A549 (cell line): Measurements from ENCODE around the gene RERE. TPM values are rescaled to one million over a fixed set of nuclear protein-coding genes. Genes with fewer than 3 reads are reported as not detected.

ENCODE experiments used
- ATAC-seq, 2 experiments: fragments of 200-7000 bp in 1 of 2; fragments of >200 bp in 1 of 2; cut with Nextera tagmentation in 1 of 2; cut with Tn5 transposase in 1 of 2; 3 replicates each; pipeline versions ENCODE4 v1.8.0 to v1.9.1; 2018 to 2020; ENCODE audit warnings: mild to moderate bottlenecking in 1 of 2, moderate library complexity in 1 of 2
- CTCF ChIA-PET: fragments of 300-600 bp; sonication (Branson Sonifier 250); formaldehyde crosslinking; extraction: SDS; loops from one replicate; lab custom pipeline; 2021; ENCODE audit warnings: antibody characterized with exemption, inconsistent platforms; lab: Yijun Ruan, JAX
- POLR2A ChIA-PET: fragments of 350-600 bp; formaldehyde crosslinking; extraction: SDS; loops from one replicate; lab custom pipeline; 2021; ENCODE audit warnings: antibody characterized with exemption, inconsistent platforms; lab: Yijun Ruan, JAX
- DNase-seq, 2 experiments: peaks; one replicate each; pipeline versions ENCODE4 v3.0.0 to v3.0.0-alpha.2; 2011 to 2016; ENCODE audit warnings: low read depth in 1 of 2, low spot score in 1 of 2
- FAIRE-seq: peaks from 2 replicates; lab custom pipeline; 2011; peaks lifted over from hg19 to GRCh38; lab: Jason Lieb, UNC
- H3K27ac ChIP-seq, 2 experiments: fragments of >200 bp; sonication (Bioruptor Twin); formaldehyde crosslinking; 3 replicates each; pipeline ENCODE4 v1.5.1; 2016 to 2017
- H3K4me1 ChIP-seq: fragments of >200 bp; sonication (Bioruptor Twin); formaldehyde crosslinking; 3 replicates; pipeline ENCODE4 v1.6.1; 2016
- H3K4me2 ChIP-seq: fragments of >200 bp; sonication (Bioruptor Twin); formaldehyde crosslinking; 3 replicates; pipeline ENCODE4 v1.6.1; 2016
- H3K4me3 ChIP-seq: fragments of >200 bp; sonication (Bioruptor Twin); formaldehyde crosslinking; 3 replicates; pipeline ENCODE4 v1.5.1; 2016
- H3K9me3 ChIP-seq: fragments of >200 bp; sonication (Bioruptor Twin); formaldehyde crosslinking; 3 replicates; pipeline ENCODE4 v1.6.1; 2016
- BHLHE40 ChIP-seq: IDR thresholded peaks from 2 replicates; pipeline ENCODE4 v1.6.1; 2012; ENCODE audit warnings: low read depth, low read length, inconsistent platforms
- CEBPB ChIP-seq, 2 experiments: fragments of >200 bp in 1 of 2; sonication (Bioruptor Twin) in 1 of 2; formaldehyde crosslinking in 1 of 2; IDR thresholded peaks; 2 replicates each; pipeline ENCODE4 v1.6.1; 2012 to 2016
- CHD4 ChIP-seq: fragments of 200-600 bp; sonication (generic); IDR thresholded peaks from 2 replicates; pipeline ENCODE4 v1.6.1; 2016; ENCODE audit warnings: antibody characterized with exemption, mild to moderate bottlenecking, borderline replicate concordance
- EHF ChIP-seq: fragments of 250-450 bp; sonication (Bioruptor Pico); IDR thresholded peaks from 2 replicates; pipeline ENCODE4 v1.5.0; 2020; ENCODE audit warnings: mild to moderate bottlenecking
- ESRRA ChIP-seq: fragments of 150-350 bp; IDR thresholded peaks from 2 replicates; pipeline ENCODE4 v1.6.1; 2014; ENCODE audit warnings: mild to moderate bottlenecking, low read length, borderline replicate concordance
- FOXS1 ChIP-seq: fragments of 250-450 bp; sonication (Bioruptor Pico); IDR thresholded peaks from 2 replicates; pipeline ENCODE4 v1.5.0; 2020; ENCODE audit warnings: mild to moderate bottlenecking, moderate library complexity
- GATA3 ChIP-seq: IDR thresholded peaks from 2 replicates; pipeline ENCODE4 v1.6.1; 2012; ENCODE audit warnings: borderline replicate concordance
- HDAC2 ChIP-seq: fragments of 200-600 bp; sonication (generic); IDR thresholded peaks from 2 replicates; pipeline ENCODE4 v1.6.1; 2016
- HOXB13 ChIP-seq: fragments of 250-450 bp; sonication (Bioruptor Pico); IDR thresholded peaks from 2 replicates; pipeline ENCODE4 v1.5.0; 2020; ENCODE audit warnings: low read depth, mild to moderate bottlenecking, moderate library complexity
- NPAS2 ChIP-seq: fragments of 250-450 bp; sonication (Bioruptor Pico); IDR thresholded peaks from 2 replicates; pipeline ENCODE4 v1.8.0; 2022; ENCODE audit warnings: mild to moderate bottlenecking, moderate library complexity, borderline replicate concordance
- PHF8 ChIP-seq: fragments of 200-600 bp; sonication (generic); IDR thresholded peaks from 2 replicates; pipeline ENCODE4 v1.6.1; 2016; ENCODE audit warnings: low read depth, mild to moderate bottlenecking, antibody characterized with exemption, moderate library complexity, borderline replicate concordance
- POLR2A ChIP-seq: IDR thresholded peaks from 2 replicates; pipeline ENCODE4 v1.6.1; 2012; ENCODE audit warnings: mild to moderate bottlenecking, low read length
- RARB ChIP-seq: fragments of 250-450 bp; sonication (Bioruptor Pico); IDR thresholded peaks from 2 replicates; pipeline ENCODE4 v1.8.0; 2021; ENCODE audit warnings: mild to moderate bottlenecking, moderate library complexity
- RNF2 ChIP-seq: fragments of 200-600 bp; sonication (generic); IDR thresholded peaks from 2 replicates; pipeline ENCODE4 v1.6.1; 2016; ENCODE audit warnings: low read depth, mild to moderate bottlenecking, antibody characterized with exemption, moderate library complexity, borderline replicate concordance
- SMC3 ChIP-seq: fragments of >200 bp; sonication (Bioruptor Twin); formaldehyde crosslinking; IDR thresholded peaks from 3 replicates; pipeline ENCODE4 v1.6.1; 2018; ENCODE audit warnings: inconsistent platforms
- TFCP2L1 ChIP-seq: fragments of 250-450 bp; sonication (Bioruptor Pico); IDR thresholded peaks from 2 replicates; pipeline ENCODE4 v1.5.0; 2021; ENCODE audit warnings: mild to moderate bottlenecking
- ZFP36 ChIP-seq: fragments of 450-650 bp; IDR thresholded peaks from 2 replicates; pipeline ENCODE4 v1.6.1; 2014; ENCODE audit warnings: borderline replicate concordance; ENCODE audit not compliant: partially characterized antibody
- ZSCAN20 ChIP-seq: fragments of 250-450 bp; sonication (Bioruptor Pico); IDR thresholded peaks from 2 replicates; pipeline ENCODE4 v1.8.0; 2022; ENCODE audit warnings: mild to moderate bottlenecking, moderate library complexity
- WGBS: methylation state at CpG from one replicate; pipeline ENCODE4 v1.1.6; 2017; ENCODE audit errors: missing lambda C conversion rate; 5-methylcytosine and 5-hydroxymethylcytosine counted together
- polyA plus RNA-seq, 4 experiments: library from polyadenylated mRNA; depleted of rRNA in 3 of 4; stranded (reverse); fragments of >200 nt; fragmentation: RNase III in 1 of 4; extraction: RNeasy Plus Mini Kit Qiagen cat#74134 plus additional on column Dnase treatment in 1 of 4; gene quantifications; 2 replicates in 3 of 4; 3 replicates in 1 of 4; pipeline ENCODE4 v1.2.3, GENCODE V29; 2011 to 2017
- TF ChIP-seq, protein P1 (sequence below): fragments of >200 bp; sonication (Bioruptor Twin); formaldehyde crosslinking; IDR thresholded peaks from 3 replicates; pipeline ENCODE4 v1.6.1; 2016
- TF ChIP-seq, protein P2 (sequence below): fragments of 450-650 bp; IDR thresholded peaks from 2 replicates; pipeline ENCODE4 v1.6.1; 2014; ENCODE audit warnings: antibody characterized with exemption
- TF ChIP-seq, protein P3 (sequence below): IDR thresholded peaks from 2 replicates; pipeline ENCODE4 v1.6.1; 2012

The RERE gene
- polyA plus RNA-seq, 2 of the 4 experiments (the other 2 are of a cell fraction) = 12.6 to 28.6 TPM

DNA sequence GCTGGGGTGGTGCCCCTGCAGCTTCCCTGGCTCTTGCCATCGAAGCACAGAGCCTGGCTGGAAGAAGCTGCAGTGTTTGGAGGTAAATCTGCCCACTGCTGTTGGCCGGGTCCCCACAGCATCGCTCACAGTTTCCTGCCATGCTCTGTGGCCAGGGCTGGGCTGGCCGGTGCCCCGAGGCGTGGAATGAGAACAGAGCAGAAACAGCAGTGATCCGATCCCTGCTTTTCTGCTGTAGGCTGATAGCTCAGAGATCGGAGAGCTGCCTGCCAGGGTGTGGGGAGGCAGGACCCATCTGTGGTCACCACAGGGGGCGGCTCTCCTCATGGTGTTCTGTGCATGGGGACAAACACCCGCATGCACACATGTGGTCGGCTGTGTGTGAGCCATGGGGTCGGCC, 488.0 kb downstream of the RERE start:
- Histone ChIP-seq H3K4me1 (no peaks in the 10 kb centered on the region), H3K9me3 (no peaks in the 10 kb centered on the region), H3K27ac (no peak overlapping the region), H3K4me2 (no peak overlapping the region), H3K4me3 (no peak overlapping the region)
- 95% methylated on average over 7 of the region's 12 CpGs for WGBS
- ATAC-seq (peak; percentile 44 to 48; a peak in 3 of 6 replicates), FAIRE-seq (no peak), DNase-seq (no peak)
- CTCF ChIA-PET = interaction anchor here (0.6 to 7.8 kb wide), 5 partner anchors 10 to 367 kb away, joined by 3 to 42 read pairs (median 4); no protein-coding TSS in a partner anchor
- POLR2A ChIA-PET = no interaction called here
- TF ChIP-seq ZSCAN20 (CRISPR knock-in tag) = no peak
- TF ChIP-seq GATA3 = no peak
- no peak for TF ChIP-seq HOXB13 (CRISPR knock-in tag)
- TF ChIP-seq BHLHE40 = no peak
- no peak for TF ChIP-seq RNF2
- no peak for TF ChIP-seq TFCP2L1 (CRISPR knock-in tag)

DNA sequence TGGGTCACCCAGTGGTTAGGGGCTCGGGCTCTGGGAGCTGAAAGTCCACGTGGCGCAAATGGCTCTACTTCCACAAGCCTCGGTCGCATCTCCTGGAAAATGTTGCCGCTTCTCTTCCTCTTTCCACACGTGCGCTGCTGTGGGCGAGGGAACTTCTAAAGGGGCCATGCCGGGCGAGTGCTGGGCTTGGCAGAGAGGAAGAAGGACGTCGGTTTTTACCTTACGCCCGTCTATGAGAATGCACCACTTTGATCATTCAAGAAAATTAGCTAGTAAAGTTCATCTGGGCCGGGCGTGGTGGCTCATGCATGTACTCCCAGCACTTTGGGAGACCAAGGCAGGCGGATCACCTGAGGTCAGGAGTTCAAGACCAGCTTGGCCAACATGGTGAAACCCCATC, 489.2 kb downstream of the RERE start:
- FAIRE-seq = no peak
- H3K4me3 ChIP-seq = no peak overlapping the region
- CTCF ChIA-PET = interaction anchor here (1.6 to 7.8 kb wide), 4 partner anchors 11 to 353 kb away, joined by 3 to 42 read pairs (median 6); no protein-coding TSS in a partner anchor

DNA sequence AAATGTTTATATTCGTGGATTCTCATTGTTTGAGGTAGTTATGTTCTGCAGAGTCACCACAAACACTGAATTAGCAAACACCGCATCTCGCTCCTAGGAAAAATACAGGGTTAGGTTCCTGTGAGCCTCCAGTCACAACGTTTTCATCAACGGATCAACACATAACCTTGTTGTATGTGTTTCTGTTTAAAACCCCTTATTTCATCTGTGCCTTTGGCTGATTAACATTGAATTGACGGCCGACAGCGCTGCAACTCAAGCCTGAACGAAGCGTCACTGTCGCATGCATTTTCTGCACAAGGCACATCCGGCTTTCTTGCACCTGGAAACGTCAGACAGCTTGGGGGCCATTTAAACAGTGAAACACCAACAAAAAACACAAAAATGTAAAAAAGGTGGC, 491.2 kb downstream of the RERE start:
- CTCF ChIA-PET = interaction anchor here (2.2 to 7.8 kb wide), 2 partner anchors 11 to 311 kb away, joined by 6 to 42 read pairs; no protein-coding TSS in a partner anchor

More for the DNA sequence above, 489.2 kb downstream of the RERE start:
- Histone ChIP-seq H3K4me1 (no peaks in the 10 kb centered on the region), H3K27ac (no peak overlapping the region), H3K9me3 (no peaks in the 10 kb centered on the region), H3K4me2 (no peak overlapping the region)
- TF ChIP-seq, protein P1, sequence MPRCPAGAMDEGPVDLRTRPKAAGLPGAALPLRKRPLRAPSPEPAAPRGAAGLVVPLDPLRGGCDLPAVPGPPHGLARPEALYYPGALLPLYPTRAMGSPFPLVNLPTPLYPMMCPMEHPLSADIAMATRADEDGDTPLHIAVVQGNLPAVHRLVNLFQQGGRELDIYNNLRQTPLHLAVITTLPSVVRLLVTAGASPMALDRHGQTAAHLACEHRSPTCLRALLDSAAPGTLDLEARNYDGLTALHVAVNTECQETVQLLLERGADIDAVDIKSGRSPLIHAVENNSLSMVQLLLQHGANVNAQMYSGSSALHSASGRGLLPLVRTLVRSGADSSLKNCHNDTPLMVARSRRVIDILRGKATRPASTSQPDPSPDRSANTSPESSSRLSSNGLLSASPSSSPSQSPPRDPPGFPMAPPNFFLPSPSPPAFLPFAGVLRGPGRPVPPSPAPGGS = no peak
- TF ChIP-seq PHF8 = no peak
- TF ChIP-seq CHD4 = no peak
- no peak for TF ChIP-seq ESRRA
- TF ChIP-seq CEBPB (IDR thresholded peaks at IDR 0.05) = no peak
- TF ChIP-seq FOXS1 (CRISPR knock-in tag) = no peak
- TF ChIP-seq NPAS2 (CRISPR knock-in tag) = no peak
- TF ChIP-seq POLR2A = no peak
- TF ChIP-seq SMC3 = no peak
- no peak for TF ChIP-seq RNF2
- TF ChIP-seq TFCP2L1 (CRISPR knock-in tag) = no peak
- no peak for TF ChIP-seq ZFP36
- TF ChIP-seq, protein P2, sequence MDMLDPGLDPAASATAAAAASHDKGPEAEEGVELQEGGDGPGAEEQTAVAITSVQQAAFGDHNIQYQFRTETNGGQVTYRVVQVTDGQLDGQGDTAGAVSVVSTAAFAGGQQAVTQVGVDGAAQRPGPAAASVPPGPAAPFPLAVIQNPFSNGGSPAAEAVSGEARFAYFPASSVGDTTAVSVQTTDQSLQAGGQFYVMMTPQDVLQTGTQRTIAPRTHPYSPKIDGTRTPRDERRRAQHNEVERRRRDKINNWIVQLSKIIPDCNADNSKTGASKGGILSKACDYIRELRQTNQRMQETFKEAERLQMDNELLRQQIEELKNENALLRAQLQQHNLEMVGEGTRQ = no peak
- TF ChIP-seq EHF = no peak
- no peak for TF ChIP-seq HDAC2
- no peak for ATAC-seq
- 96% methylated on average over 18 of the region's 18 CpGs for WGBS
- POLR2A ChIA-PET = no interaction called here
- no peak for DNase-seq

More for the DNA sequence above, 491.2 kb downstream of the RERE start:
- Histone ChIP-seq H3K4me2 (no peak overlapping the region), H3K9me3 (no peaks in the 10 kb centered on the region), H3K4me1 (no peaks in the 10 kb centered on the region), H3K4me3 (no peak overlapping the region), H3K27ac (no peak overlapping the region)
- 89% methylated on average over 13 of the region's 13 CpGs for WGBS
- DNase-seq (no peak), ATAC-seq (no peak), FAIRE-seq (no peak)
- POLR2A ChIA-PET = no interaction called here
- no peak for TF ChIP-seq RARB (CRISPR knock-in tag)
- TF ChIP-seq, protein P3, sequence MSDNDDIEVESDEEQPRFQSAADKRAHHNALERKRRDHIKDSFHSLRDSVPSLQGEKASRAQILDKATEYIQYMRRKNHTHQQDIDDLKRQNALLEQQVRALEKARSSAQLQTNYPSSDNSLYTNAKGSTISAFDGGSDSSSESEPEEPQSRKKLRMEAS = no peak
